DMS53 (cell line): ENCODE results near the gene HAUS7.

Experiments used
- DNase-seq: peaks from one replicate; lab custom pipeline; 2025; lab: John Stamatoyannopoulos, UW

HAUS7 gene

GRCh38 chrX:153456161-153456560 lies 14.2 kb downstream of the HAUS7 start:
- DNase-seq = no peak

DNA sequence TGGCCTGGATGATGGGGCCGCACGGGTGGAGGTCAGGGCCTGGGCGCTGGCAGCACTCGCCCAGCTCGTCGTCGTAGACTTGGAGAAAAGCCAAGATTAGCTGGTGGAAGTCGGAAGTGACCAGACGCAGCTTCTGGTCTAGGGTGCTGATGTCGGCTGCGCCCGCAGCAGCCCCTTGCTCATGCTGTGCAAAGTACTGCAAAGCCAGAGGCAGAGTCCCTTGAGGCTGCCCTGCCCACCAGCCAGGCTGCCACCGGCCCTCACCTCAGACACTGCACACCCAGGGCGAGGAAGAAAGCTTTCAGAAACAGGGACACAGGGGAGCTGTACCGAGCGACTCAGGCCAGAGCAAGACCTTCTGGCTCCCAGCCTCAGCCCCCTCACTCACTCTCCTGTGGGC lies 14.8 kb downstream of the HAUS7 start:
- DNase-seq = no peak

DNA sequence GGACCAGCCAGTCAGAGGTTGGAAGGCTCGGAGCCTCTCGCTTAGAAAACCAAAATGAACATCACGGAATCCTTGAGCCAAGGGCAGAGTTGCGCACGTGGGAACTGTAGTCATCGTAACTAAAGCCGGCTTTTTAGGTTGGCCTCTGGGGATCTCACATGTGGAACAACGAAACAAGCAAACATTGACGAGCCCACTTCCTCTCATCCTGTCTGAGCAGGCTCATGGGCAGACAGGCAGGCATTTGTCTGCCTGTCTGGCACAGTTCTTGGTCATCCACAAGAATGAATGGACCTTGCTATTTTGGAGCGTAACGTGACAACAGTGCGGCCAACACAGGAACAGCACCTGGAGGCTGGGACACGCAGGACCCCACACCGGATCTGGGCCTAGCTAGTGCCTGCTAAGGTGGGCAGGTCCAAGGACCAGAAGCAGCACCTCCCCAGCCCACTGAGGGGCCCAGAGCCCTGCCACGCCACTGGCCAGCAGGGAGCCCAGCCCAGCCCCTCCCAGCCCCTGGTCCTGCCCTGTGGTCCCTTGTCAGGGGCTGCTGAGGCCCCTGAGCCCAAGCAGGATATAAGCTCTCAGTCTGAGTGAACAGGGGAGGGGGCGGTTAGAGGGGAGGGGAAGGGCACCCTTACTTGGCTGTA lies 15.3 kb downstream of the HAUS7 start:
- no peak for DNase-seq

- no peak for DNase-seq
Measured at GRCh38 chrX:153450949-153451277, 19.5 kb downstream of the HAUS7 start.

DNA sequence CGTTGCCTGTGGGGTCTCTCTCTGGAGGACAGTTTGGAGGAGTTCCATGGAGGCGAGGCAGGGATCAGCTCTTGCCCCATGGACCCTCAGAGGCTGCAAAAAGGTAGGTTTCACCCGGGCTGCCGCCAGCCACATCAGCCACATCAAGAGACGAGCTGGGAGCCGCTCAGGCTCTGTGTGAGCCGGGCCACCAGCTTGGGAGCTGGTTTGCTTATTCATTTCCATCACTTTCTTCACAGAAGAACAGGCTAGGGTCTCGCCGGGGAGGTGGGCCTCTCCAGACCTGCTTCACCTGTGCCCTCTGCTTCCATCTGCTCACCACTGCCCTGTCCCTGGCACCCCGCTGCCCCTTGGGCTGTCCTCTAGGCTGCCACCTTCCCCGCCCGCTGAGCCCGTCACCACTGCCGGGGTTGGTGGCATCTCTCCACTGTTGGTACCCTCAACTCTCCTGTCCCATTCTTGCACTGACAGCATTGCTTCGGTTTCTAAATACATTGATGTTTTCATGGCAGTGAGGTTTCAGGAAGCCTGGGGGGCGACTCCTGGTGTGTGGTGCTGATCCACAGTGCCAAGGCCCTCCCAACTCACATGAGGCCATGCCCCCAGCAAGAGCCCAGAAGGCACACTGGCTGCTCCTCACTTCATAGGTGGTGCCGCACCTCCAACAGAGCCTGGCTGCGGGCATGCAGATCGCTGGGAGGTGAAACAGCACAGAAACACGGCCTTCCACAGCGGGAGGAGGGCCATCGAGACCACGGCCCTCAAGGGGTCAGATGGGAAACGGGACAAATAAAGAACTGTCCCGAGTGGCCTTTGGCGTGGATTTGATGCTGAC lies 20.0 kb downstream of the HAUS7 start:
- DNase-seq = no peak

- no peak for DNase-seq
Measured at GRCh38 chrX:153449368-153450113, 20.8 kb downstream of the HAUS7 start.

DNA sequence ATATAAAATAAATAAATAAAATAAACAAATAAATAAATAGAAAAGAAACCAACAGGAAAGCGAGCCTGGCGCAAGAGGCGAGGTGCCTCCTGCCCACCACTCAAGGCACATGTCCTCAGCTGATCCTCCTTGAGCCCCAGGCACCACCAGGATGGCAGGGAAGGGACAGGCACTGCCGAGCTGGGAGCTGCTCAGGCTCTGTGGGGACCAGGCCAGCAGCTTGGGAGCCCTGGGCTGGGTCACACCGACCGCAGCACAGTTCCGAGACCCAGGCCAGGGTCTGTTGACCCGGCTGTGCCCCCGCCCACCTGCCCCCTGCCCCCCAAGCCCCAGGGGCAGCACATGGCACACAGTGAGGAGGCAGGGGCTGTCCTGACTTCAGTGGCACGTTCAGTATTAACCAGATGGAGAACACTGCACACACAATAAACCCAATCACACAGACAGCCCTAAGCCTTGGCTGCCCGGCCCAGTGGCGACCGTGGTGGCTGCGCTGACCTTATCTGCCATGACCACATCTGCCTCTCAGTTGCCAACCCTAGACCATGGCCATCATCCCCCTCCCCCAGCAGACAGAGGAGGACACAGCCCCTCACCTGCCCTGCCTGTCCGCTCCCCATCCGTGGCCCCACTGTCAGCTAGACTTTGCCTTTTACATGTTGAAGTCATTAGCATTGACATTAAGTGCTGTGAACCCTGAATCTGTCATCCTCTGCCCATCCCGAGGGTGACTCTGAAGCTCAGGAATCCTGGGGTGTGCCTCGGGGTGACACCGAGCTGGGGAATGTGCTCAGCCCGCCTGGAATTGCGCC lies 21.6 kb downstream of the HAUS7 start:
- DNase-seq = no peak

DNA sequence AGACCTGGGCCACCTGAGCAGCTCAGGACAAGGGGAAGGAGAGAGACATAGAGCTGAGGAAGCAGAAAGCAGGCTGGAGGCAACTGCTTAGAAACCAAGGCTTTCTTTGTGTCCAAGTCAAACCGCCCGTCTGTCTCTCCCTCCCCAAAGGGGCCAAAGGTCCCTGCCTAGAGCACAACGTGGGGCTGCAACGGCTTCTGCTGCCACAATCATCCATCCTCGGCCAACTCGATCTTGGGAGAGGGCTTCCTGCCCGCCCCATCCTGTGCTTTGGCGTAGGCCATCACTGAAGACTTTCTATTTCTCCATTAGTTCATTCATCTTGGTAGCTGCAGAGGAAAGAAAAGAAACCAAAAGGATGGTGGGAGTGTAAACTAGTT lies 22.8 kb downstream of the HAUS7 start:
- no peak for DNase-seq

- DNase-seq = no peak
Measured at GRCh38 chrX:153446950-153447580, 23.3 kb downstream of the HAUS7 start.

DNA sequence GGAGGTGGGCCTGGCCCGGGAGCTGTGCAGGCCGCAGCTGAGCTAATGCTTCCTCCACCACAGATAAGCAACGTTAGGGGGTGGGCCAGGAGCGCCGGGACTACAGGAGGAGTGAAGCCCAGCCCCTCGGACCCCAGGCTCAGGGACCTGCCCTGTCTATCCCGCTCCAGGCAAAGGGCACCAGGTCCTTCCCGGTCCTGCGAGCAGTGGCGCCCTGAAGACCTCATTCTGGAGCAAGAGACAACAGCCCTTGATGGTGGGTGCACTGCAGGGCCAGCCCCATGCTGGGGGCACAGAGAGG lies 23.8 kb downstream of the HAUS7 start:
- no peak for DNase-seq

- no peak for DNase-seq
Measured at GRCh38 chrX:153445856-153446635, 24.3 kb downstream of the HAUS7 start, which contains the start of gene TREX2. Gene TREX2, minus strand, starts transcription at chrX:153446056. Its CDS starts 626 bp downstream, at chrX:153445430.

GRCh38 chrX:153445106-153445855 lies 25.1 kb downstream of the HAUS7 start:
- no peak for DNase-seq

GRCh38 chrX:153444333-153445011 lies 25.9 kb downstream of the HAUS7 start:
- DNase-seq = no peak

DNA sequence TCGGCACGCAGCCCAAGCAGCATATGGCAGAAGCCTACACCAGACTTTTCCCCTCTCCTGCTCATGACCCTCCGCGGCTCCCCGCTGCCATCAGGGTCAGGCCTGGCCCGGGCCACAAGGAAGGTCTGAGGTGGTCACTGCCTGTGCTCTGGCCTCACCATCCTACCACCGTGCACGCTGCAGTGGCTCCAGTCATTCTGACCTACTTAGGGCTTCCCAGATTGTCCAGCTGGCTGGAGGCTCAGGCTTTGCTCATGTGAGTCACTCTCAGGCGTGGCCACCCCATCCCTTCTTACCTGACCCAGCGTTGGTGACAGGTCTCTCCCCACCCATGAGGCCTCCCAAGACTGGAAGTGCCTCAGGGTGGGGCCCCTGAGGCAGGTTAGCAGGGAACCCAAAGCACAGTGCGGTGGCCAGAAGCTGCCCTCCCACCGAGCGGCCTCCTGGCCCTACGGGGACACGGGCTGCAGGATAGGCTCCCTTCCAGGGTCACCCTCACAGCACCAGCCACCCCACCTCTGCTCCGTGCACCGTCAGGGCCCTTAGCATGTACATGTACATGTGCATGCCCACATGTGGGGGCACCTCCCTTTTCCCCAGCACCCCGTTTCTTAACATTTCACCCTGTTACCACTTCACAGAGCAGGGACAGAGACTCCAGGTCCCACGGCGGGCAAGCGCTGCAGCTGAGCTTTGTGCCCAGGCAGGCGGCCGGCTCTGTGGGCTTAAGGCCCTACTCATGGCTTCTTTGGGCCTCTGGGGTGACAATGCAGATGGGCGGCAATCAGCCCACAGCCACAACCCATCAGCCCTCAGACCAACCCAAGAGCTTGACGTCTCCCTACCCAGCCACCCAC lies 26.7 kb downstream of the HAUS7 start:
- no peak for DNase-seq

GRCh38 chrX:153442463-153442862 lies 27.9 kb downstream of the HAUS7 start:
- DNase-seq = no peak

DNA sequence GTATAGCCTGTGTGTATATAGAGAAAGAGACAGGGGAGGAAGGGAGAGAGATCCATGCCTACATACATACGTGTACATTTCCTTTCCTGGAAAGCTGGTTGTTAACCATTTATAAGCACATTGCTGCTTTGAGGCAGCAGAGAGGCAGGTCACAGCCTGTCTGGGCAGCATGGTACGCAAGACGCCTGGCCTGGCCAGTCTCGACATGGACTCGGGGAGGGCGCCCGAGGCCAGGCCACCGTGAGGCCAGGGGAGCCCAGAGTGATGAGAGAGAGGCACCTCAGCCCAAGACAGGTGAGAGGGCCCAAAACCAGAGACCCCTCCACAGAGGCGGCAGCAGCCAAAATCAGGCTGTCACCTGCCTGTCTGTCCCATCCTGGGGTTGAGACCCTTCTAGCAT lies 28.4 kb downstream of the HAUS7 start:
- DNase-seq = no peak

GRCh38 chrX:153441296-153441695 lies 29.1 kb downstream of the HAUS7 start:
- DNase-seq = no peak

DNA sequence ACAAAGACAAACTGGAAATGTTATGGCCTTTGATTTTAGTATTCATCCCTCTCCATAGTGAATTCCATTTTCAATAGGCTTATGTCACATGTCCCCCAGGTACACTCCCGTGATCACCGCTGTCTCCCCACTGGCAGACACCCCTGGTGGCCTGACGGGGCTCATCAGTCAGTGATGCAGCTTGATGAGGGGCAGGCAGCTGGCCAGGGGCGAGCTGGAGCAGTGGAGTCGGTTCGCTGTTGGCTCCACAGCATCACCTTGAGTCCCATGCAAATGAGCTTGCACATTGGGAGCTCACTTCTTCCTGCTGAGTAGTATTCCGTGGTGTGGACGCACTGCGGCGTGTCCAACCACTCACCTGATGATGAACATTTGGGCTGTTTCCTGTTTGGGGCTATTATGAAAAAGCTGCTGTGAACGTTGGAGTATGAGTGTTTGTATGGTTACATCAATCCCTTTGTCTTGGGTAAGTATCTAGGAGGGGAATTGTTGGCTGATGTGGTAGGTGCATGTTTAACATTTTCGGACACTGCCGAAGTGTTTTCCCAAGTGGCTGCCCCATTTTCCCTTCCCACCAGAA lies 29.7 kb downstream of the HAUS7 start:
- no peak for DNase-seq
